Activated CD4-positive, alpha-beta T cell treated with anti-CD3 and anti-CD28 coated beads, Interleukin-2, amount 50 U/mL, for 16 hours (primary cell): Measurements from ENCODE around the gene ZKSCAN1.
"Not testable (repeated sequence)": the region's sequence is repeated elsewhere in the genome, so short reads cannot be mapped to it uniquely, and the experiment has no call there.

Experiments
- DNase-seq: peaks from one replicate; pipeline ENCODE4 v3.0.0-alpha.2; 2020

Gene ZKSCAN1

GRCh38 chr7:100015232-100016214 is at the start of gene ZKSCAN1:
TSS of gene ZKSCAN1 (plus strand) at chr7:100015596. CDS start at chr7:100023507, 7,911 bp downstream.
- peak; percentile 91 for DNase-seq

- no peak for DNase-seq
Measured at GRCh38 chr7:99969298-99969697, 46.1 kb upstream of the ZKSCAN1 start.

GRCh38 chr7:99969813-99970212 is 45.6 kb upstream of the ZKSCAN1 start:
- DNase-seq = not testable (repeated sequence)

- DNase-seq = no peak
Measured at GRCh38 chr7:99971242-99971641, 44.2 kb upstream of the ZKSCAN1 start.

- not testable (repeated sequence) for DNase-seq
Measured at GRCh38 chr7:99973817-99974216, 41.6 kb upstream of the ZKSCAN1 start.

- DNase-seq = no peak
Measured at GRCh38 chr7:99974681-99975080, 40.7 kb upstream of the ZKSCAN1 start.

GRCh38 chr7:99975782-99976521 is 39.4 kb upstream of the ZKSCAN1 start, which contains the start of gene AZGP1:
TSS of gene AZGP1 (minus strand) at chr7:99976031. CDS start at chr7:99976020, 11 bp downstream.
- DNase-seq = no peak

GRCh38 chr7:99976626-99977025 is 38.8 kb upstream of the ZKSCAN1 start:
- DNase-seq = no peak

- peak; percentile 55 for DNase-seq
Measured at GRCh38 chr7:99979814-99980225, 35.6 kb upstream of the ZKSCAN1 start.

GRCh38 chr7:99980448-99980872 is 34.9 kb upstream of the ZKSCAN1 start:
- not testable (repeated sequence) for DNase-seq

GRCh38 chr7:99981066-99981465 is 34.3 kb upstream of the ZKSCAN1 start:
- not testable (repeated sequence) for DNase-seq

- no peak for DNase-seq
Measured at GRCh38 chr7:99984593-99984992, 30.8 kb upstream of the ZKSCAN1 start.

- DNase-seq = not testable (repeated sequence)
Measured at GRCh38 chr7:99987306-99987705, 28.1 kb upstream of the ZKSCAN1 start.

GRCh38 chr7:99987846-99988245 is 27.6 kb upstream of the ZKSCAN1 start:
- no peak for DNase-seq

GRCh38 chr7:99990460-99990852 is 24.9 kb upstream of the ZKSCAN1 start:
- no peak for DNase-seq

- not testable (repeated sequence) for DNase-seq
Measured at GRCh38 chr7:99991543-99991942, 23.9 kb upstream of the ZKSCAN1 start.

- no peak for DNase-seq
Measured at GRCh38 chr7:99992330-99993038, 22.9 kb upstream of the ZKSCAN1 start.

- DNase-seq = no peak
Measured at GRCh38 chr7:99994819-99995218, 20.6 kb upstream of the ZKSCAN1 start.

GRCh38 chr7:99996755-99997544 is 18.4 kb upstream of the ZKSCAN1 start:
- DNase-seq = no peak

GRCh38 chr7:99997545-99998137 is 17.8 kb upstream of the ZKSCAN1 start:
- DNase-seq = peak; percentile 67

GRCh38 chr7:100000239-100000638 is 15.2 kb upstream of the ZKSCAN1 start:
- no peak for DNase-seq
